ENCODE results near the gene CSMD2.

- TF ChIP-seq POLR2AphosphoS5 (IDR thresholded peaks at IDR 0.05) = no peak
- TF ChIP-seq, protein P1, sequence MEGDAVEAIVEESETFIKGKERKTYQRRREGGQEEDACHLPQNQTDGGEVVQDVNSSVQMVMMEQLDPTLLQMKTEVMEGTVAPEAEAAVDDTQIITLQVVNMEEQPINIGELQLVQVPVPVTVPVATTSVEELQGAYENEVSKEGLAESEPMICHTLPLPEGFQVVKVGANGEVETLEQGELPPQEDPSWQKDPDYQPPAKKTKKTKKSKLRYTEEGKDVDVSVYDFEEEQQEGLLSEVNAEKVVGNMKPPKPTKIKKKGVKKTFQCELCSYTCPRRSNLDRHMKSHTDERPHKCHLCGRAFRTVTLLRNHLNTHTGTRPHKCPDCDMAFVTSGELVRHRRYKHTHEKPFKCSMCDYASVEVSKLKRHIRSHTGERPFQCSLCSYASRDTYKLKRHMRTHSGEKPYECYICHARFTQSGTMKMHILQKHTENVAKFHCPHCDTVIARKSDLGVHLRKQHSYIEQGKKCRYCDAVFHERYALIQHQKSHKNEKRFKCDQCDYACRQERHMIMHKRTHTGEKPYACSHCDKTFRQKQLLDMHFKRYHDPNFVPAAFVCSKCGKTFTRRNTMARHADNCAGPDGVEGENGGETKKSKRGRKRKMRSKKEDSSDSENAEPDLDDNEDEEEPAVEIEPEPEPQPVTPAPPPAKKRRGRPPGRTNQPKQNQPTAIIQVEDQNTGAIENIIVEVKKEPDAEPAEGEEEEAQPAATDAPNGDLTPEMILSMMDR (IDR thresholded peaks at IDR 0.05) = no peak
- TF ChIP-seq POLR2A (IDR thresholded peaks at IDR 0.05) = no peak
- peak in 1 of 4 donors; percentile 7 for TF ChIP-seq EP300 (IDR thresholded peaks at IDR 0.05)
These were observed 323.5 kb downstream of the CSMD2 start for GRCh38 chr1:33841494-33841893.

Data from upper lobe of left lung (tissue), 4 donors.